ENCODE measurements around the gene TNNI3K.

TNNI3K gene

GRCh38 chr1:74396933-74397332 lies 161.7 kb downstream of the TNNI3K start:
- no peak for DNase-seq

GRCh38 chr1:74399249-74399648 lies 164.1 kb downstream of the TNNI3K start:
- DNase-seq, result no peak

GRCh38 chr1:74402873-74403272 lies 167.7 kb downstream of the TNNI3K start:
- DNase-seq, result no peak

- no peak for DNase-seq
These were observed 168.4 kb downstream of the TNNI3K start for GRCh38 chr1:74403606-74404005.

- DNase-seq, result no peak
These were observed 171.6 kb downstream of the TNNI3K start for GRCh38 chr1:74406759-74407158.

- no peak for DNase-seq
These were observed 172.7 kb downstream of the TNNI3K start for GRCh38 chr1:74407902-74408301.

GRCh38 chr1:74412244-74412643 lies 177.1 kb downstream of the TNNI3K start:
- no peak for DNase-seq

GRCh38 chr1:74415935-74416334 lies 180.7 kb downstream of the TNNI3K start:
- DNase-seq, result no peak

- no peak for DNase-seq
These were observed 184.4 kb downstream of the TNNI3K start for GRCh38 chr1:74419611-74420010.

- DNase-seq, result no peak
These were observed 185.3 kb downstream of the TNNI3K start for GRCh38 chr1:74420467-74420866.

- DNase-seq, result no peak
These were observed 187.5 kb downstream of the TNNI3K start for GRCh38 chr1:74422421-74423292.

- no peak for DNase-seq
These were observed 188.3 kb downstream of the TNNI3K start for GRCh38 chr1:74423471-74423870.

GRCh38 chr1:74425676-74426075 lies 190.5 kb downstream of the TNNI3K start:
- DNase-seq, result no peak

GRCh38 chr1:74426208-74426937 lies 191.2 kb downstream of the TNNI3K start:
- no peak for DNase-seq

- no peak for DNase-seq
These were observed 192.5 kb downstream of the TNNI3K start for GRCh38 chr1:74427681-74428080.

- DNase-seq, result no peak
These were observed 194.4 kb downstream of the TNNI3K start for GRCh38 chr1:74429580-74429979.

- no peak for DNase-seq
These were observed 195.3 kb downstream of the TNNI3K start for GRCh38 chr1:74430342-74430934.

GRCh38 chr1:74431531-74431930 lies 196.3 kb downstream of the TNNI3K start:
- no peak for DNase-seq

GRCh38 chr1:74432325-74432724 lies 197.1 kb downstream of the TNNI3K start:
- DNase-seq, result no peak

GRCh38 chr1:74434321-74434720 lies 199.1 kb downstream of the TNNI3K start:
- DNase-seq, result no peak

- no peak for DNase-seq
These were observed 200.9 kb downstream of the TNNI3K start for GRCh38 chr1:74436078-74436477.

- no peak for DNase-seq
These were observed 201.8 kb downstream of the TNNI3K start for GRCh38 chr1:74437035-74437434.

- no peak for DNase-seq
These were observed 216.8 kb downstream of the TNNI3K start for GRCh38 chr1:74452035-74452434.

GRCh38 chr1:74453277-74453676 lies 218.1 kb downstream of the TNNI3K start:
- DNase-seq, result no peak

All from right forelimb (tissue), 1 donor.